ENCODE data around the gene VAC14.

GRCh38 chr16:70769761-70770160 lies 31.2 kb downstream of the VAC14 start:
- TF ChIP-seq CTCF (IDR thresholded peaks at IDR 0.05) = no peak
- TF ChIP-seq POLR2AphosphoS5 (IDR thresholded peaks at IDR 0.05) = no peak
- no peak for TF ChIP-seq POLR2A (IDR thresholded peaks at IDR 0.05)
- TF ChIP-seq EP300 (IDR thresholded peaks at IDR 0.05) = no peak

Measured in suprapubic skin (tissue), 4 donors.